ENCODE results near the gene EGR2.

EGR2 gene

DNA sequence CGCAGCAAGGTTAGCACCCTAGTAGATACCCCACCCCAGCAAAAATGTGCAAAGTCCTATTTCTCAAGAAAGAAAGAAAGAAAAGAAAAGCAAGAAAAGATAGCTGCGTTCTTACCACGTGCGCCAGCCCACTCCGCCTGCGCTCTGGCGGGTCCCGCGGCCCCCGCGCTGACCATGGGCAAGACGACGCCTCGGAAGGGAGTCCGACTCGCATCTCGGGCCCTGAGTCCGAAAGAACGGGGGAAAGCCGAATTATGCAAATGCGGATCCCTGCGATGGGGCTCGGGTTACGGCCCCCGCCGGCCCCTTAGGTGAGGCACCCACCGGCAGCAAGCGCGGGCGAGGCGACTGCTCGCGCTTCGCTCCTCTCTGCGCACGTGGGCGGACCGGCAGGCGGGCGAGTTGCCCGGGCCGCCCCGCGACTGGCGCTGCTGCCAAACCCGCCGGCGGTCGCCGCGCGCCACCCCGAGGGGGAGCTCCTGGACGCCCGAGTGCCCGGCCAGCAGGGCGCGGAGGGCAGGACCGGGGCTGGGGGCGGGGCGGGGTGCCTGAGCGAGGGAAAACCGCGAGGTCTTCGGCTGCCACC lies 2.4 kb upstream of the EGR2 start:
- in situ Hi-C loops (cut with MboI; ENCODE audit: low sequenced_read_pairs), result loop anchor here (10.0 kb wide), 1 partner anchor 204 kb away; no protein-coding TSS in a partner anchor

DNA sequence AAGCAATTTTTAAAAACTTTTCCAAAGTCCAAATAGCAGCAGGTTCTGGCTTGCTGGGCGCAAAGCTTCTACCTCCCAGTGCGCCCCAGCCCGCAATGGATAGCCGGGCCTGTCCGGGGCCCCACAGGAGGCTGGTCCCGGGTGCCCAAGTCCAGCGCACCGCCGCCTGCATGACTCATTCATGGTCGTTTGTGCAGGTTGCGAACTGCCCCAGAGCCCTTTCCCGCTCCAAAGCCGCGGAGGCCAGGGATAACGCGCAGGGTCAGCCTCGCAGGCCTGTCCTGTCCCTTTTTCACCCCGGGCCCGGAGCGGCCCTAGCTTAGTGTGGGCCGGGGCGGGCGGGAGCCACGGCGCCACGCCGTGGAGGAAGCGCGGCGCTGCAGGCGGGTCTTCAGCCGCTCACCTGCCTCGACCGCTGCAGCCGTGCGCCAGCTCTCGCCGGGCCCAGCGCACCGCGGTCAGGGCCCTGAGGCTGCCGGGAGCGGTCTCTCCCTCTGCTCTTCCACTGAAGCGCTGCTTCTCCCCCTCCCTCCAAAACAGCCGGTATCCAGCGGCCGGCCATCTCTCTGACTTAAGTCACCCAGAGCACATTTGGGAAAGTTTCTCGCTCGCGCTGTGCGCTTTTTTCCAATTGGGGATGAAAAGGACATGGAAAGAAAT lies 1.7 kb upstream of the EGR2 start:
- in situ Hi-C loops (cut with MboI; ENCODE audit: low sequenced_read_pairs), result loop anchor here (10.0 kb wide), 1 partner anchor 203 kb away; no protein-coding TSS in a partner anchor

DNA sequence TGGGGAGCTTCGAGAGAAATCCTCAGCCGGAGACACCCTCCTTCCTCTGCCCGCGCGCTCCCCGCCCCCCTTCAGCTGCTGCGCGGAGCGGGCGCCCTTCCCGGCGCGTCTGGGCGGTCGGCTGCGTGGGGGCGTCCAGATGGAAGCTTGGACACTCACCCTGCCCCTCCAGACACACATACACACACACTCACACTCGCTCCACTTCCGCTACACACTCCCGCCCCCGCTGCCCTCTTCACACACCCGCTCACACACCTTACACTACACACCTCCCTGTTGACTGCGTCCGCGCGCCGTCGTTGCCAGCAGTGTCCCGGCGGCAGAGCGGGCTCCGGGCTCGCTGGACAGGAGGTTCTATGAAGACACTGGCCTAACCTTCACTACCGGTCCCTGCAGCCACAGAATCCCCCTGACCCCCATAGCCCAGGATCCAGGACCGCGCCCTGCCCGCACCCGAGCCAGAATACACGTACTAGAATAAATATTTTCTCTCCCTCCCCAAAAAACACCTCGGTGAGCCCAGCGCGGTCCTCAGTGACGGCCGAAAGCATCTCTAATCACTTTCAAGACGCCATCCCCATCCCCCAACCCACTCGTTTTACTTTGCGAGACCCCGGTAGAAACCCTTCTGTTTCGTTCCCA lies 1.1 kb upstream of the EGR2 start:
- in situ Hi-C loops (cut with MboI; ENCODE audit: low sequenced_read_pairs), result loop anchor here (10.0 kb wide), 1 partner anchor 202 kb away; no protein-coding TSS in a partner anchor

DNA sequence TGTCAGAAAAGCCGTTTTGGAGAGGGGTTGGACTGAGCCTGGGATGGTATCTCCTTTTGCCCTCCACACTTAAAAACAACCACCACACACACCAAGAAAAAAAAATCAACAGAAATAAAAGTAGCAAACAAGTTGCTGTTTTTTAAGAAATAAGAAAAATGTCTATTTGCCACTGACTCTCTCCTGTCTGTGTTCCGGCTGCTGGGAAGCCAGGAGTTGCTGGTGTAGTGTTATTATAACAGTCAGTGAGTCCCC lies 163 bp downstream of the EGR2 start:
- in situ Hi-C loops (cut with MboI; ENCODE audit: low sequenced_read_pairs), result loop anchor here (10.0 kb wide), 1 partner anchor 201 kb away; no protein-coding TSS in a partner anchor

DNA sequence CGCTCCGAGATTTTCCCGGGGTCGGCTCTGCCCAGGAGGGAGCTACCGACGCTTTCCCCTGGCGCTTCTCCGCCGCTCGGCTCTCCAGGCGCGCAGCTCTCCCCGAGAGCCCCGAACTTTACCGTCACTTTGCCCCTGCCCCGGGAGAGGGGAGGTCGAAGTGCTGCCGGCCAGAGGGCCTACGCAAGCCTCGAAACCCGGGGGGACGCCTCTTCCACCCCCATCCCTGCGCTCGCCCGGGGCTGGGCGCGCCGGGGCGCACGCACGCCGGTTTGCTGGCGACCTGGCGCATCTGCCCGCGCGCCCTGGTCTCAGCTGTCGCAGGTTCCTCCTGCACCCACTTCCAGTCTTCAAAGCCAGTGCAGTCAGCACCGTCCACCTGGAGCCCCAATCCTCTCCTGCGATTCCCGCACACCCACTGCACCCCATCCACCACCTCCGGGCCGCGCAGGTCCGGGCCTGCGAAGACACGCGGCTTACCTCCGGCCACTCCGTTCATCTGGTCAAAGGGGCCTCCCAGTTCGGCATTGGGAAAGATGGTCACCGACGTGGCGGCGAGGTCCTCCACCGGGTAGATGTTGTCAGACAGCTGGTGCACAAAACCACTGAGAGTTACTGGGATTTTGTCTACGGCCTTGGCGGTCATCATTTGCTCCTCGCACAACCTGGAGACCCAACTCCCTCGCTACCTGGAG lies 638 bp downstream of the EGR2 start:
- in situ Hi-C loops (cut with MboI; ENCODE audit: low sequenced_read_pairs), result loop anchor here (10.0 kb wide), 1 partner anchor 201 kb away; no protein-coding TSS in a partner anchor

DNA sequence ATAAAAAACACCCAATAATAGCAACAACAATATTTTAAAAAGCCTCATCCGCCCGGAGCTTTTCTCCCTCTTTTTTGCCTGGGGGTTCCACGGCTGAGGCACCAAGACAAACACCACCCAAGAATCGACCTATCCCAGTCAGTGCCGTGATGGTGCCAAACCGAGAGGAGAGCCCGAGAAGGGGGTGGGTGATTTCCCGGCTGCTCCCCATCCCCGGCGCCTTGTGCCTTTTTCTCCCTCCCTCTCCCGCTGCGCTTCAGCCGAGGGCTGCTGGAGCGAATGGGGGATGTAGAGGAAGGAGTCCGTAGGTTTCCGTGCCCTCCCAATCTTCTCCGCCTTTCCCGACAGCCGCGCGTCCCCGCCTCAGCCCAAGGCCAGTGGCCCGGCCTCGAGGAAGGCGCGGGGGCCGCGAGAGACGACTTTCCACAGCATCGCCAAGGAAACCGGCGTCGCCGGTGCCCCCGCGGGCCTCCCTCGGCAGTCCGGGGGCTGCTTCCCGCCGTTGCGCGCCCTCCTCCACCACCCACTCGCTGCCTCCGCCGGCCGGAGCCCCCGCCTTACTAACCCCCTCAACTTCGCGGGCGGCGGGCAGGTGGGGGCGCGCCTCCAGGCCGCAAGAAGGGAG lies 1.3 kb downstream of the EGR2 start:
- in situ Hi-C loops (cut with MboI; ENCODE audit: low sequenced_read_pairs), result loop anchor here (10.0 kb wide), 1 partner anchor 200 kb away; no protein-coding TSS in a partner anchor

DNA sequence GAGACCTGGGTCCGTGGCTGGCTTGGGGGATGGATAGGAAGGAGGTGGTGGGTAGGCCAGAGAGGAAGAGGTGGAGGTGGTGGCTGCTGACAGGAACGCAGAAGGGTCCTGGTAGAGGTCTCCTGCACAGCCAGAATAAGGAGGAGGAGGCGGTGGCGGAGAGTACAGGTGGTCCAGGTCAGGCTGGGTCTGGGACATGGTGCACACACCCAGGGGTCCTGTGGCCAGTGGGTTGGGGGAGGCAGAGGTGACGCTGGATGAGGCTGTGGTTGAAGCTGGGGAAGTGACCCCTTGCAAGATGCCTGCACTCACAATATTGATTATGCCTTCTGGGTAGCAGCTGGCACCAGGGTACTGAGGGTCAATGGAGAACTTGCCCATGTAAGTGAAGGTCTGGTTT lies 2.2 kb downstream of the EGR2 start:
- in situ Hi-C loops (cut with MboI; ENCODE audit: low sequenced_read_pairs), result loop anchor here (10.0 kb wide), 1 partner anchor 199 kb away; no protein-coding TSS in a partner anchor

DNA sequence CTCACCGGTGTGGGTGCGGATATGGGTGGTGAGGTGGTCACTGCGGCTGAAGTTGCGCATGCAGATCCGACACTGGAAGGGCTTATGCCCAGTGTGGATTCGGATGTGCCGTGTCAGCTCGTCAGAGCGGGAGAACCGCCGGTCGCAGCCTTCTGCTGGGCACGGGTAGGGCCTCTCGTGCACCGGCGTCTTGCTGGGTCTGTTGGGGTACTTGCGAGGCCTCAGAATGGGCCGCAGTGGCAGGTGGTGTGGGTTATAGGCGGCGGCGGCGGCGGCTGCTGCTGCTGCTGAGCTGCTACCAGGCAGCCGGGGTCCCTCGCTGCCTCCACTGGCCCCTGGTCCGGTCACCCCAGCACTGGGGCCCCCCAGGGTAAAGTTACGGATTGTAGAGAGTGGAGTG lies 2.7 kb downstream of the EGR2 start:
- in situ Hi-C loops (cut with MboI; ENCODE audit: low sequenced_read_pairs), result loop anchor here (10.0 kb wide), 1 partner anchor 199 kb away; no protein-coding TSS in a partner anchor

DNA sequence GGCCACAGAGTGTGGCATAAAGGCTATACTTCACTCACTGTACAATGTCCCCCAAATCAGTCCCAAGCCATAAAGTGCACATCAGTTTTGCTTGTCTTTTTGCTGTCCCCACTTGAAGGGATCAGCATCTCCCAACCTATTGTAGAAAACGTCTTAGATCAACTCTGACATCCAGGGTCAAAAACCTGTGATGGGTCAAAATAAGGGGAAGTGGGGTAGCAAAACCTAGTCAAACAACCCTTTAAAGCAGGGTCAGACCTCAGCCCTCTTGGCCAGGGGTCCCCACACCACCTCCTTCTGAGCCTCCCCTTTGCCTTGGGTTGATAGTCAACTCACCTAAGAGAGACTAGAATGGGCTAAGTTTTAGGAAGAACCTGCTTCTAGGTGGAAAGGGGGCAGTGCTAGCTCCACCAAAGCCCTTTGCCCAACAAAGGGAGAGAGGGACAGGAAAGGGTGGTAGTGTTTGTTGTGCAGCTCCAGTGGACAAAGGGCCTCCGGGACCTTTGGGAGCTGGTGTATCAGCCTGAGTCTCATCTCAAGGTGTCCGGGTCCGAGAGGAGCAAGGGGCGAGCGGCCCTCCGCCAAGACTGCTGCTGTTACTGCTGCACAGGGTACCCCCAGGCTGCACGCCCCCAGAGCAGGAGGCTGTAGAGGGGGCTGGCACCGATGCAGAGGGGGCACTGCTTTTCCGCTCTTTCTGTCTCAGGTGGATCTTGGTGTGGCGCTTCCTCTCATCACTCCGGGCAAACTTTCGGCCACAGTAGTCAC lies 3.3 kb downstream of the EGR2 start:
- in situ Hi-C loops (cut with MboI; ENCODE audit: low sequenced_read_pairs), result loop anchor here (10.0 kb wide), 1 partner anchor 198 kb away; no protein-coding TSS in a partner anchor

DNA sequence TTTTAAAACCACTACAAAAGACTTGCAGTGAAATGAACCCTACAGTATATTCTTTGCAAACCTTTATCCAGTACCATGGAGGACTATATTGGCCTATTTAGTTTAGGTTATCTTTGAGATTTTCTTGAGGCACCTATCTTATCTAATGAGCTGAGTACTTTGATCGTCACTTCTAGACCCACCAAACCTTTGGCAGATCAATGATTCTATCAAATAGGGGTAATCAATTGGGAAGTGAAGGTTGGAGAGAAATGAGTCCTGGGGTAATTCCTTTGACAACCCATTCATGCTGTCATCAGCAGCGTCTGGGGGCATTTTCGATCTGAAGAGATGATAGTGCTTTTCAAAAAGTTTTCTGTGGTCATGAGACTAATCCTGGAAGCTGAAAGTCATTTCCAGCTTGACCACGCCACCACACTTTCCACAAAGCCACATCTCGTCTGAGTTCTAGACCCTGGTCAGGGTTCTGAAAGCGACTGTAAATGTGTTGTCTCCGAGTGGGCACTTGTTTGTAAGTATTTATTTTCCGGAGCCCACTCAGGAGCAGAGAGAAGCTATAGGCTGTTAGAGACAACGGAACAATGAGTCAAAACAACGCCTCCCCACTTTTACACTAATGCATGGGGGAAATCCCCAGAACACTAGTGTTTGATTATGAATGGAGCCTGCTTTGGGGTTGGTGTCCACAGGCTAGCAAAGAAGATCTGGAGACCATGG lies 4.8 kb downstream of the EGR2 start:
- in situ Hi-C loops (cut with MboI; ENCODE audit: low sequenced_read_pairs), result loop anchor here (10.0 kb wide), 1 partner anchor 197 kb away; no protein-coding TSS in a partner anchor

DNA sequence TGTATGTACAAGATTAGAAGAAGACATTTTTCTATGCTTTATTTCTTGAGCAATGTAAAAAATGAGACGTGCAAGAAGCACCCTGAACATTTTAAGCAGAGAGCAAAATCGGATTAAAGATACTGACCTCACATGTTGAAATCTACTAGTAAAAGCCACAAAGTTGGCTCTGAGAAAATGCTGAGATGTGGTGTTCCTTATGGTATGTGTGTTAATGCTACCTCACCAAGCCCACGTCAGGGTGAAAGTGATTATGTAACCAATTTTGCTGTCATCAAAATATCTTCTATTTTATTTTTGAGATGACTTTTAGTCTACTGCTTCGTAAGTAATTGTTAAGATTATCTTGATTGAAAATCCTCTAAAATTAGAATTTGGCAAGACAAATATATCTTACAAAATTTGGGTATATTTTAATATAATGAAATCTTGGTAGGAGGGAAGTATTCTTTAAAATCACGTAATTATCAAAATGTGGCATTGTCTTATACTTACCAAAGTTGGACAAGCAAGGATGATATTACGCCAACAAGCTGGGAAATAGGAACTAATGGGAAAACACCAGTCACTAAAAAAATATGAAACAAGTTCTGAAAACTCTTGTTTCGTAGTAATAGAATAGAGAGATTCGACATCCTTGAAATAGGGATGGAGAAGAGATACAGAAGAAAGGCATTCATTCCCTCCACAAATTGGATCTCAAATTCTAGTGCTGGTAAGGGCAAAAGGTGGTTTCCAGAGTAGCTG lies 5.8 kb downstream of the EGR2 start:
- in situ Hi-C loops (cut with MboI; ENCODE audit: low sequenced_read_pairs), result loop anchor here (10.0 kb wide), 1 partner anchor 196 kb away; no protein-coding TSS in a partner anchor

DNA sequence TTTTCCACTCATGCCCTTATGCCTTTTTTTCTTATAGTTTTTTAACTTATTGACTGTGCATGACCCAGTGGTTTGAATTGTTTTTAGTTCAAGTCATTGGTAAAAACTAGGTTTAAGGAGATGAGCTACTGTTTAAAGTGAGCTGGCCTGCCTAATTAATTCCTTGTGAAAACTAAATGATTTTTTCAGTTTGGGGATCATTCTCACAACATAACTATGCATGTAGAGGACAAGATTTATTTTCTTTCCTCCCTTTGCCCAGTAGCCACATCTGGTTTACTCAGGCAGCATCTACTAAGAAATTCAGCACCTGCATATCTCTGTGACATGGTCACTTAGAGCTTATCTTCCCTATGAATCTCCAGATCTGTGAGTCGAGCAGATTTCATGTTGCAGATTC lies 9.9 kb downstream of the EGR2 start:
- in situ Hi-C loops (cut with MboI; ENCODE audit: low sequenced_read_pairs), result no loop called here

DNA sequence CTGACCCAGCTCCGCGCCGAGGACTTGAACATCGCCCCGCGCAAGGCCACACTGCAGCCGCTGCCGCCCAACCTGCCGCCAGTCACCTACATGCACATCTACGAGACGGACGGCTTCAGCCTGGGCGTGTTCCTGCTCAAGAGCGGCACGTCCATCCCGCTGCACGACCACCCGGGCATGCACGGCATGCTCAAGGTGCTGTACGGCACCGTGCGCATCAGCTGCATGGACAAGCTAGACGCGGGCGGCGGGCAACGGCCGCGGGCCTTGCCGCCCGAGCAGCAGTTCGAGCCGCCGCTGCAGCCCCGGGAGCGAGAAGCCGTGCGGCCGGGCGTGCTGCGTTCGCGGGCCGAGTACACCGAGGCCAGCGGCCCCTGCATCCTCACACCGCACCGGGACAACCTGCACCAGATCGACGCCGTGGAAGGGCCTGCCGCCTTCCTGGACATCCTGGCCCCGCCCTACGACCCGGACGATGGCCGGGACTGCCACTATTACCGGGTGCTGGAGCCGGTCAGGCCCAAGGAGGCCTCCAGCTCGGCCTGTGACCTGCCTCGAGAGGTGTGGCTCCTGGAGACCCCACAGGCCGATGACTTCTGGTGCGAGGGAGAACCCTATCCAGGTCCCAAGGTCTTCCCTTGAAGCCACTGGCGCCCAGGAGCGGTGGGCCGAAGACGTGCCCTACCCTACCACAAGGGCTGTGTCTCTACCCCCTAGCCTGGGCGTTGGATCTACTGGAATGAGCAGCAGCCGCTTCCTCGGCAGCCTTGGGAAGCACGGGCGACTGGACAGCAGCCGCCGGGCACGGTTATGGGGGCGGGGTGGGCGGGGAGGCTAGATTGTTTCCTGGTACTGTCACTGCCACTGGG lies 10.7 kb downstream of the EGR2 start:
- in situ Hi-C loops (cut with MboI; ENCODE audit: low sequenced_read_pairs), result no loop called here

DNA sequence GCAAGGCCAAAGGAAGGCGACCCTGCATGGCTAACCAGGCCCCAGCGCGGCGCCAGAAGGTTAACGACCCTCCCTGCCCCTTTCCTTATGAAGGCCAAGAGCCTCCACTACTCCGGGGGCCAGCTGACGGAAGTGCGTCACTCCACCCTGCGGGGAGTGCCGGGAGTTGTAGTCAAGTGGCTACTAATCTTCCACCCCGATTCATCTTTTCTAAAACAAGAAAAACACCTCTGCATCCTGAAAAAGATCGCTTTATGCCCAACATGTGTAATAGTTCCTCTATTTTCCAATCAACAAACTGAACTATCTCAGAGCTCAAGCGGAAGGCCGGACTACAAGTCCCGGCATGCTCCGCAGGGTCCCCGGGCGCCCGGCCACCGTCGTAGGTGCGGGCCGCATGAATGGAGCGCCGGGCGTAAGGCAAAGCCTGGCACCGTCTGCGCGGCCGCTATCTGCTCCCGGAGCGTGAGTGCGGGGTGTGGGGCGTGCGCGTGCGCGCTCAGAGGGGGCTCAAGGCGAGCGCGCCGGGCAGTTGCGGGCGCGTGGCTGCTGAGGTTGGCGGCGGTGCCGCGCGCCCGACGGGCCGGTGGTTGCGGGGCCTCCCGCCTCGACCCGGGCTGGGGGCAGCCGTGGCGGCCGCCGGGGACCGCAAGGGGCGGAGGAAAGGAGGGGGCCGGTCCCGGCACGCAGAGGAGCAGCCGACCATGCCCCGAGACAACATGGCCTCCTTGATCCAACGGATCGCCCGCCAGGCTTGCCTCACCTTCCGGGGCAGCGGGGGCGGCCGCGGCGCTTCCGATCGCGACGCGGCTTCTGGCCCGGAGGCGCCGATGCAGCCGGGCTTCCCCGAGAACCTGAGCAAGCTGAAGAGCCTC lies 11.6 kb downstream of the EGR2 start, which contains the start of gene ADO:
ADO (plus strand) TSS at position 365 of the 875 bp plus-strand sequence; CDS start at position 705, 340 bp downstream.
- in situ Hi-C loops (cut with MboI; ENCODE audit: low sequenced_read_pairs), result no loop called here

DNA sequence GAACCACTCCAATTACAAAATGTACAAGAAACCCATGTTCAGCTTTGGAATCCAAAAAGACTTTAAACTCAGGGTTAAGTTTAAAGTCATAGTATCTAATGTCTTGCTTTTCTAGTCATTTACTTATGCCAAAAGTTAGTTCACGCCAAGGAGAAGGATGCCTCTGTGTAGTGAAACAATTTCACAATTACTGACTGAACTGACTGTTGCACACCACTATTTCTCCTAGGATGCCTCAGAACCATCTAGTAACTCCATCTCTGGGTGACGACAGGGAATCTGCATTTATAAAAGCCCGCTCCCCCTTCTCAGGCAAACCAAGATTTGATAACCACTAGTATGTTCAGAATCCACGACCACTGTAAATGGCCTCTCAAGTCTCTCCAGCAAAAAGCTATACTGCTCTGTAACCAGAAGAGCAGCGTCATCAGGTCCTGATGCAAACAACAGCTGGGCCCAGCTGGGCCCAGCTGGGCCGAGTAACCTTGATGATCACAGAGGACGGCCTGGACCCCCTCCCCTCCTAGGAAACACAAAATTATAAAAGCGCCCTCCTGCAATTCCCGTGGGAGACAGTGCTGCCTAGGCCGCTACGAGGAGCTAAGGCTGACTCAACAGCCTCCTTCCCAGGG lies 12.3 kb downstream of the EGR2 start:
- in situ Hi-C loops (cut with MboI; ENCODE audit: low sequenced_read_pairs), result no loop called here

DNA sequence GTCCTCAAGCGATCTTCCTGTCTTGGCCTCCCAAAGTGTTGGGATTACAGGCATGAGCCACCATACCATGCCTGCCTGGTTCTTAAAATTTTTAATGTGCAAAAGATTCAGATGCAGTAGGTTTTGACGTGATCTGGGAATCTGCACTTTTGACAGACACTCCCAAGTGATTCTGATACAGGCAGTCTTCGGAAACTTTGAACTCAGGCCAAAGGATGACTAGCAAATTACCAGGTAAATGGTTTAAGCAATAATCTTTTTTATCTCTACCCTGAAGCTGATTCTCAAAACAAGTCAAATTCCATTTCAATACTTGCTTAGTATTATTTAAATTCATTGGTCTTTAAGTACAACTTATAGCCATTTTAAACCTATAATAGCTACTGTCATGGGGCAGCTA lies 14.3 kb downstream of the EGR2 start:
- in situ Hi-C loops (cut with MboI; ENCODE audit: low sequenced_read_pairs), result no loop called here

Measured in HL-60/S4 (cell line).